ENCODE measurements around the gene SFRP5. TPM values are rescaled to one million over a fixed set of nuclear protein-coding genes. Genes with fewer than 3 reads are reported as not detected.
A peak's percentile ranks its signal among the peaks of the same experiment; 100 is the strongest.

The SFRP5 gene
- polyA plus RNA-seq, 10 donors = 1.2 to 2.2 (median 1.4) TPM

- no peak for DNase-seq
These were observed 17.0 kb upstream of the SFRP5 start for GRCh38 chr10:97788552-97789442.

- DNase-seq = no peak
These were observed 13.9 kb upstream of the SFRP5 start for GRCh38 chr10:97785731-97786130.

- DNase-seq = no peak
These were observed 13.4 kb upstream of the SFRP5 start for GRCh38 chr10:97785231-97785630.

- no peak for DNase-seq
These were observed 12.5 kb upstream of the SFRP5 start for GRCh38 chr10:97784200-97784810.

- no peak for DNase-seq
These were observed 10.8 kb upstream of the SFRP5 start for GRCh38 chr10:97782455-97783228.

- DNase-seq = no peak
These were observed 10.0 kb upstream of the SFRP5 start for GRCh38 chr10:97781618-97782331.

- DNase-seq = peak in 1 of 3 donors; percentile 44
These were observed 9.2 kb upstream of the SFRP5 start for GRCh38 chr10:97780841-97781617.

- DNase-seq = no peak
These were observed 8.2 kb upstream of the SFRP5 start for GRCh38 chr10:97779975-97780374.

- no peak for DNase-seq
These were observed 7.7 kb upstream of the SFRP5 start for GRCh38 chr10:97779492-97779891.

GRCh38 chr10:97778452-97779302, 6.9 kb upstream of the SFRP5 start:
- no peak for DNase-seq

- DNase-seq = no peak
These were observed 5.3 kb upstream of the SFRP5 start for GRCh38 chr10:97777143-97777542.

GRCh38 chr10:97774811-97775294, 3.1 kb upstream of the SFRP5 start:
- no peak for DNase-seq

- no peak for DNase-seq
These were observed 1.3 kb upstream of the SFRP5 start for GRCh38 chr10:97773096-97773495.

- DNase-seq = peak in 1 of 3 donors; percentile 39
These were observed 526 bp downstream of the SFRP5 start for GRCh38 chr10:97771055-97771891.

GRCh38 chr10:97770255-97770654, 1.5 kb downstream of the SFRP5 start:
- no peak for DNase-seq

- no peak for DNase-seq
These were observed 3.2 kb downstream of the SFRP5 start for GRCh38 chr10:97768322-97769315.
